HL-60 (cell line): ENCODE measurements around the gene CCR9.

ENCODE experiments used
- CTCF ChIP-seq: IDR thresholded peaks from one replicate; pipeline ENCODE4 v1.5.1; 2011; ENCODE audit warnings: low read length, control low read depth, inconsistent platforms; ENCODE audit not compliant: insufficient read depth
- GABPA ChIP-seq: IDR thresholded peaks from 2 replicates; pipeline ENCODE4 v1.6.1; 2012; ENCODE audit warnings: low read depth
- POLR2AphosphoS5 ChIP-seq: IDR thresholded peaks from 2 replicates; pipeline ENCODE4 v1.6.1; 2012; ENCODE audit warnings: low read depth
- REST ChIP-seq: IDR thresholded peaks from 2 replicates; pipeline ENCODE4 v1.6.1; 2012; ENCODE audit warnings: low read depth; ENCODE audit not compliant: insufficient replicate concordance
- SPI1 ChIP-seq: IDR thresholded peaks from 2 replicates; pipeline ENCODE4 v1.6.1; 2012; ENCODE audit warnings: low read depth, mild to moderate bottlenecking, borderline replicate concordance

- no peak for TF ChIP-seq CTCF
- no peak for TF ChIP-seq POLR2AphosphoS5
- TF ChIP-seq REST = no peak
- no peak for TF ChIP-seq GABPA
- no peak for TF ChIP-seq SPI1
Observed at GRCh38 chr3:45905755-45906154, 19.4 kb downstream of the CCR9 start.
